ENCODE results near the gene MED22. TPM values are rescaled to one million over a fixed set of nuclear protein-coding genes. Genes with fewer than 3 reads are reported as not detected.
"Not testable (repeated sequence)": the region's sequence is repeated elsewhere in the genome, so short reads cannot be mapped to it uniquely, and the experiment has no call there.

MED22 gene
- total RNA-seq, 1 donor, result 11.4 TPM

- Histone ChIP-seq H3K9me3 (ENCODE audit: low read depth, low read length) (no peaks in the 10 kb centered on the region), H3K27me3 (ENCODE audit: insufficient read depth, low read length) (no peaks in the 10 kb centered on the region), H3K4me1 (ENCODE audit: insufficient read depth, low read length) (no peaks in the 10 kb centered on the region), H3K4me3 (ENCODE audit: low read length) (no peak overlapping the region)
These were observed 46.4 kb downstream of the MED22 start for GRCh38 chr9:133301253-133302230.

GRCh38 chr9:133299996-133300395, 47.9 kb downstream of the MED22 start:
- not testable (repeated sequence) for H3K9me3 ChIP-seq (ENCODE audit: low read depth, low read length); H3K4me1 ChIP-seq (ENCODE audit: insufficient read depth, low read length); H3K4me3 ChIP-seq (ENCODE audit: low read length); H3K27me3 ChIP-seq (ENCODE audit: insufficient read depth, low read length)

GRCh38 chr9:133294257-133294656, 53.7 kb downstream of the MED22 start:
- Histone ChIP-seq H3K27me3 (ENCODE audit: insufficient read depth, low read length) (peaks cover 3% of the 10 kb centered on the region), H3K4me3 (ENCODE audit: low read length) (no peak overlapping the region), H3K4me1 (ENCODE audit: insufficient read depth, low read length) (no peaks in the 10 kb centered on the region), H3K9me3 (ENCODE audit: low read depth, low read length) (peaks cover 12% of the 10 kb centered on the region)

- no peak overlapping the region for H3K4me3 ChIP-seq (ENCODE audit: low read length)
- H3K27me3 ChIP-seq (ENCODE audit: insufficient read depth, low read length), result peaks cover 3% of the 10 kb centered on the region
- peaks cover 12% of the 10 kb centered on the region for H3K9me3 ChIP-seq (ENCODE audit: low read depth, low read length)
- no peaks in the 10 kb centered on the region for H3K4me1 ChIP-seq (ENCODE audit: insufficient read depth, low read length)
These were observed 57.1 kb downstream of the MED22 start for GRCh38 chr9:133290751-133291302.

Other genes starting within 250 kb of the MED22 start
- gene RALGDS, start 226.9 kb downstream of the MED22 start, total RNA-seq, result 59.0 TPM
- 5.6 TPM for gene GBGT1, start 184.2 kb downstream of the MED22 start, total RNA-seq
- not detected for gene OBP2B, start 138.9 kb downstream of the MED22 start, total RNA-seq
- 4.5 TPM for gene ABO, start 72.9 kb downstream of the MED22 start, total RNA-seq
- 4.8 TPM for gene SURF6, start 11.9 kb downstream of the MED22 start, total RNA-seq
- 2,463 TPM for gene RPL7A, start 87 bp upstream of the MED22 start, total RNA-seq
- 26.4 TPM for gene SURF1, start 8.4 kb upstream of the MED22 start, total RNA-seq
- gene SURF2, start 8.4 kb upstream of the MED22 start, total RNA-seq, result 9.0 TPM
- 82.2 TPM for gene SURF4, start 27.9 kb upstream of the MED22 start, total RNA-seq
- gene STKLD1, start 28.2 kb upstream of the MED22 start, total RNA-seq, result 0.10 TPM
- 9.0 TPM for gene REXO4, start 69.9 kb upstream of the MED22 start, total RNA-seq
- 0.42 TPM for gene ADAMTS13, start 74.2 kb upstream of the MED22 start, total RNA-seq
- 2.3 TPM for gene CACFD1, start 111.8 kb upstream of the MED22 start, total RNA-seq
- gene SLC2A6, start 131.0 kb upstream of the MED22 start, total RNA-seq, result 23.3 TPM
- not detected for gene MYMK, start 176.8 kb upstream of the MED22 start, total RNA-seq
- gene ADAMTSL2, start 186.6 kb upstream of the MED22 start, total RNA-seq, result 0.10 TPM